ENCODE measurements around the gene MC5R.
"Not testable (repeated sequence)": the region's sequence is repeated elsewhere in the genome, so short reads cannot be mapped to it uniquely, and the experiment has no call there.

MC5R gene

GRCh38 chr18:13862898-13863297 lies 38.9 kb downstream of the MC5R start:
- not testable (repeated sequence) for DNase-seq

- no peak for DNase-seq
Measured at GRCh38 chr18:13868501-13869271, 44.7 kb downstream of the MC5R start.

GRCh38 chr18:13871701-13872100 lies 47.8 kb downstream of the MC5R start:
- DNase-seq = no peak

- DNase-seq = no peak
Measured at GRCh38 chr18:13872373-13872772, 48.4 kb downstream of the MC5R start.

GRCh38 chr18:13872932-13873331 lies 49.0 kb downstream of the MC5R start:
- DNase-seq = no peak

GRCh38 chr18:13874558-13874957 lies 50.6 kb downstream of the MC5R start:
- DNase-seq = no peak

All from stimulated activated CD4-positive, alpha-beta T cell treated with anti-CD3 and anti-CD28 coated beads, Interleukin-1b, Interleukin-23, amount 100 ng/mL, for 48 hours (primary cell).